H1 (cell line): ENCODE results near the gene FMNL2. TPM values are rescaled to one million over a fixed set of nuclear protein-coding genes. Genes with fewer than 3 reads are reported as not detected.

ENCODE experiments used
- CTCF ChIA-PET: fragments of 300-600 bp; sonication (Branson Sonifier 250); formaldehyde crosslinking; loops from one replicate; lab custom pipeline; 2021; ENCODE audit not compliant: partially characterized antibody; lab: Charles Lee
- POLR2A ChIA-PET: fragments of 300-600 bp; sonication (Branson Sonifier 250); formaldehyde crosslinking; loops from one replicate; lab custom pipeline; 2021; ENCODE audit warnings: inconsistent platforms; ENCODE audit not compliant: partially characterized antibody; lab: Charles Lee
- DNase-seq, 2 experiments: peaks; one replicate each; pipeline versions ENCODE4 v3.0.0 to v3.0.0-alpha.2; 2010 to 2022; ENCODE audit warnings: low spot score in 2 of 2, low read depth in 1 of 2, mixed read lengths in 1 of 2
- FAIRE-seq: peaks from 2 replicates; lab custom pipeline; 2011; peaks lifted over from hg19 to GRCh38; lab: Jason Lieb, UNC
- H2AFZ ChIP-seq: 2 replicates; pipeline ENCODE4 v1.8.1; 2012; ENCODE audit warnings: low read length, inconsistent platforms
- H2AK5ac ChIP-seq: 2 replicates; pipeline ENCODE4 v1.6.1; 2013; ENCODE audit warnings: low read depth, low read length
- H2BK120ac ChIP-seq: replicated peaks from 2 replicates; pipeline ENCODE3; 2013; ENCODE audit warnings: low read depth, low read length, inconsistent platforms
- H2BK12ac ChIP-seq: 2 replicates; pipeline ENCODE4 v1.6.1; 2013; ENCODE audit warnings: low read depth, low read length
- H2BK15ac ChIP-seq: 2 replicates; pipeline ENCODE4 v1.6.1; 2013; ENCODE audit warnings: low read length
- H2BK20ac ChIP-seq: 2 replicates; pipeline ENCODE4 v1.6.1; 2013; ENCODE audit warnings: low read length
- H2BK5ac ChIP-seq: 2 replicates; pipeline ENCODE4 v1.6.1; 2013; ENCODE audit warnings: low read depth, low read length
- H3K14ac ChIP-seq: 2 replicates; pipeline ENCODE4 v1.6.1; 2013; ENCODE audit warnings: inconsistent platforms; ENCODE audit not compliant: insufficient read length
- H3K18ac ChIP-seq: 2 replicates; pipeline ENCODE4 v1.6.1; 2013; ENCODE audit warnings: low read length; ENCODE audit errors: extremely low read depth
- H3K23ac ChIP-seq: 2 replicates; pipeline ENCODE4 v1.6.1; 2013; ENCODE audit warnings: inconsistent platforms; ENCODE audit not compliant: insufficient read length
- H3K23me2 ChIP-seq: 2 replicates; pipeline ENCODE4 v1.6.1; 2013; ENCODE audit warnings: low read depth, low read length
- H3K27ac ChIP-seq: 2 replicates; pipeline ENCODE4 v1.6.1; 2011; ENCODE audit warnings: low read depth, low read length, inconsistent platforms
- H3K27me3 ChIP-seq, 4 experiments: replicated peaks in 1 of 4; 1 replicate in 1 of 4; 2 replicates in 3 of 4; pipeline versions ENCODE4 v1.6.1 to v1.8.1; 2011 to 2013; ENCODE audit warnings: low read length in 3 of 4, mild to moderate bottlenecking in 3 of 4, inconsistent platforms in 2 of 4, mixed read lengths in 2 of 4, moderate library complexity in 1 of 4; ENCODE audit not compliant: control insufficient read depth in 3 of 4, insufficient read depth in 3 of 4; ENCODE audit errors: extremely low read depth in 1 of 4
- H3K36me3 ChIP-seq, 4 experiments: 2 replicates each; pipeline versions ENCODE4 v1.6.1 to v1.8.1; 2011 to 2013; ENCODE audit warnings: mild to moderate bottlenecking in 4 of 4, low read length in 3 of 4, moderate library complexity in 2 of 4, control low read depth in 1 of 4, inconsistent platforms in 1 of 4; ENCODE audit not compliant: insufficient read depth in 4 of 4, control insufficient read depth in 2 of 4
- H3K4ac ChIP-seq: replicated peaks from 2 replicates; pipeline ENCODE3; 2013; ENCODE audit warnings: low read length, low read depth, mixed read lengths, inconsistent platforms; ENCODE audit not compliant: insufficient read length
- H3K4me1 ChIP-seq, 4 experiments: replicated peaks in 1 of 4; 1 replicate in 1 of 4; 2 replicates in 3 of 4; pipeline versions ENCODE4 v1.6.1 to v1.8.1; 2011 to 2013; ENCODE audit warnings: low read length in 3 of 4, inconsistent platforms in 2 of 4, mixed read lengths in 1 of 4; ENCODE audit not compliant: insufficient read depth in 4 of 4, control insufficient read depth in 3 of 4
- H3K4me2 ChIP-seq, 2 experiments: 2 replicates each; pipeline versions ENCODE4 v1.6.1 to v1.8.1; 2011 to 2013; ENCODE audit warnings: low read depth in 2 of 2, low read length in 2 of 2, control low read depth in 1 of 2, inconsistent platforms in 1 of 2, mild to moderate bottlenecking in 1 of 2; ENCODE audit not compliant: insufficient read depth in 1 of 2
- H3K4me3 ChIP-seq, 4 experiments: fragments of 200-600, 300-600 bp in 1 of 4; sonication (generic), shearing (Covaris generic), sonication (Bioruptor Twin) in 1 of 4; 2 replicates each; pipeline versions ENCODE4 v1.5.1 to v1.8.1; 2011 to 2016; ENCODE audit warnings: low read length in 4 of 4, low read depth in 3 of 4, control low read depth in 2 of 4, inconsistent platforms in 2 of 4, mild to moderate bottlenecking in 2 of 4, mixed read lengths in 1 of 4, moderate library complexity in 1 of 4; ENCODE audit not compliant: insufficient read depth in 2 of 4; ENCODE audit errors: extremely low read depth in 1 of 4
- H3K56ac ChIP-seq: replicated peaks from 2 replicates; pipeline ENCODE3; 2013; ENCODE audit warnings: low read depth, mild to moderate bottlenecking, mixed read lengths, low read length, inconsistent platforms; ENCODE audit not compliant: insufficient read length
- H3K79me1 ChIP-seq: 2 replicates; pipeline ENCODE4 v1.6.1; 2013; ENCODE audit warnings: low read depth, low read length, control low read depth
- H3K79me2 ChIP-seq, 2 experiments: 2 replicates each; pipeline versions ENCODE4 v1.6.1 to v1.8.1; 2012 to 2013; ENCODE audit warnings: low read length in 2 of 2, mild to moderate bottlenecking in 2 of 2, inconsistent platforms in 1 of 2; ENCODE audit not compliant: insufficient read depth in 2 of 2, control insufficient read depth in 1 of 2
- H3K9ac ChIP-seq, 4 experiments: replicated peaks in 1 of 4; 1 replicate in 1 of 4; 2 replicates in 3 of 4; pipeline versions ENCODE4 v1.6.1 to v1.8.1; 2011 to 2013; ENCODE audit warnings: low read depth in 3 of 4, low read length in 3 of 4, control low read depth in 2 of 4, mild to moderate bottlenecking in 2 of 4, moderate library complexity in 2 of 4, inconsistent platforms in 1 of 4; ENCODE audit errors: extremely low read depth in 1 of 4
- H3K9me3 ChIP-seq, 2 experiments: 2 replicates each; pipeline versions ENCODE4 v1.6.1 to v1.8.1; 2012 to 2013; ENCODE audit warnings: mild to moderate bottlenecking in 2 of 2, moderate library complexity in 2 of 2, control low read depth in 1 of 2, inconsistent platforms in 1 of 2, low read depth in 1 of 2, low read length in 1 of 2, mixed read lengths in 1 of 2; ENCODE audit not compliant: insufficient read depth in 2 of 2
- H4K20me1 ChIP-seq, 2 experiments: replicated peaks in 1 of 2; 2 replicates each; pipeline versions ENCODE3 to v1.8.1; 2011 to 2013; ENCODE audit warnings: inconsistent platforms in 2 of 2, low read length in 2 of 2, mild to moderate bottlenecking in 1 of 2; ENCODE audit not compliant: insufficient read depth in 2 of 2, control insufficient read depth in 1 of 2
- H4K5ac ChIP-seq: 2 replicates; pipeline ENCODE4 v1.6.1; 2013; ENCODE audit warnings: low read length, low read depth, mixed read lengths, inconsistent platforms; ENCODE audit not compliant: insufficient read length
- H4K8ac ChIP-seq: 2 replicates; pipeline ENCODE4 v1.8.0; 2013; ENCODE audit warnings: mild to moderate bottlenecking, moderate library complexity, low read length, inconsistent platforms; ENCODE audit not compliant: insufficient read depth; ENCODE audit errors: extremely low read depth
- H4K91ac ChIP-seq: replicated peaks from 2 replicates; pipeline ENCODE3; 2013; ENCODE audit warnings: low read length, mixed read lengths, inconsistent platforms; ENCODE audit not compliant: insufficient read length
- BACH1 ChIP-seq: IDR thresholded peaks from 2 replicates; pipeline ENCODE4 v1.6.1; 2012; ENCODE audit warnings: low read length, improper control_type of control experiment
- BCL11A ChIP-seq, 2 experiments: IDR thresholded peaks; one replicate each; pipeline ENCODE4 v1.6.1; 2011; ENCODE audit warnings: low read depth in 2 of 2, low read length in 2 of 2, mild to moderate bottlenecking in 2 of 2
- BRCA1 ChIP-seq: IDR thresholded peaks from 2 replicates; pipeline ENCODE4 v1.6.1; 2012; ENCODE audit warnings: low read depth, low read length, improper control_type of control experiment
- CHD2 ChIP-seq: IDR thresholded peaks from 2 replicates; pipeline ENCODE4 v1.6.1; 2012; ENCODE audit warnings: low read length, improper control_type of control experiment
- HDAC6 ChIP-seq: IDR thresholded peaks from one replicate; pipeline ENCODE4 v1.7.1; 2012; ENCODE audit warnings: low read depth, mild to moderate bottlenecking, inconsistent platforms, low read length, moderate library complexity
- JUN ChIP-seq: IDR thresholded peaks from 2 replicates; pipeline ENCODE4 v1.6.1; 2011; ENCODE audit warnings: low read depth, mild to moderate bottlenecking, improper control_type of control experiment, low read length
- NANOG ChIP-seq: IDR thresholded peaks from 2 replicates; pipeline ENCODE4 v1.6.1; 2011; ENCODE audit warnings: low read length, low read depth, mild to moderate bottlenecking, inconsistent platforms; ENCODE audit not compliant: insufficient read depth, poor library complexity, severe bottlenecking
- POLR2A ChIP-seq, 2 experiments: IDR thresholded peaks; 1 replicate in 1 of 2; 2 replicates in 1 of 2; pipeline ENCODE4 v1.6.1; 2011; ENCODE audit warnings: low read depth in 2 of 2, low read length in 2 of 2, mild to moderate bottlenecking in 2 of 2; ENCODE audit errors: control extremely low read depth in 1 of 2
- RFX5 ChIP-seq: IDR thresholded peaks from 2 replicates; pipeline ENCODE4 v1.6.1; 2011; ENCODE audit warnings: low read depth, low read length, improper control_type of control experiment, borderline replicate concordance
- SIN3A ChIP-seq, 2 experiments: IDR thresholded peaks in 1 of 2; conservative IDR thresholded peaks in 1 of 2; 2 replicates each; pipeline ENCODE4 v1.6.1; 2011 to 2012; ENCODE audit warnings: low read length in 2 of 2, improper control_type of control experiment in 1 of 2, low read depth in 1 of 2, mild to moderate bottlenecking in 1 of 2
- SP4 ChIP-seq: IDR thresholded peaks from 2 replicates; pipeline ENCODE4 v1.6.1; 2012; ENCODE audit warnings: low read length, inconsistent platforms
- SUZ12 ChIP-seq: fragments of 200-600 bp; sonication (generic); IDR thresholded peaks from 2 replicates; pipeline ENCODE4 v1.6.1; 2012; ENCODE audit warnings: mild to moderate bottlenecking, inconsistent platforms, low read length, moderate library complexity, mixed read lengths
- ZNF274 ChIP-seq: IDR thresholded peaks from 2 replicates; pipeline ENCODE4 v1.7.0; 2012; ENCODE audit warnings: low read length, borderline replicate concordance; ENCODE audit errors: extremely low read depth
- WGBS, 2 experiments: shearing (Covaris generic) in 1 of 2; methylation state at CpG; one replicate each; pipeline versions ENCODE4 v1.1.6 to v1.1.7; 2013 to 2015; ENCODE audit warnings: low lambda C conversion rate in 2 of 2, mixed read lengths in 2 of 2, inconsistent platforms in 1 of 2, low coverage in 1 of 2, missing lambda C conversion rate in 1 of 2; ENCODE audit not compliant: insufficient replicate concordance in 2 of 2, insufficient coverage in 1 of 2, insufficient read length in 1 of 2; ENCODE audit errors: extremely low coverage in 1 of 2, missing lambda C conversion rate in 1 of 2; 5-methylcytosine and 5-hydroxymethylcytosine counted together
- polyA plus RNA-seq, 7 experiments: library from polyadenylated mRNA; depleted of rRNA in 3 of 7; stranded (reverse) in 5 of 7; unstranded in 2 of 7; fragments of >200 nt in 5 of 7; fragments of 200-250 nt in 2 of 7; gene quantifications; 1 replicate in 5 of 7; 2 replicates in 1 of 7; 4 replicates in 1 of 7; pipeline versions ENCODE4 v1.2.1 to v1.2.3, GENCODE V29; 2011 to 2013; ENCODE audit warnings: missing spikeins in 2 of 7, mixed read lengths in 2 of 7
- total RNA-seq: library from RNA; stranded (reverse); fragmentation: NEBNext Ultra II Directional; extraction: Animal tissue kit (Norgen Biotek cat#: 25700); gene quantifications from 2 replicates; pipeline ENCODE4 v1.2.1, GENCODE V29; 2021
- TF ChIP-seq, protein P1 (sequence below): IDR thresholded peaks from 2 replicates; pipeline ENCODE4 v1.6.1; 2011; ENCODE audit warnings: low read length, improper control_type of control experiment

The FMNL2 gene
- total and polyA plus RNA-seq, 2 of the 8 experiments (the other 6 are each of a cell fraction or from before 2014, with no cell fraction given) = 15.5 to 45.1 TPM

DNA sequence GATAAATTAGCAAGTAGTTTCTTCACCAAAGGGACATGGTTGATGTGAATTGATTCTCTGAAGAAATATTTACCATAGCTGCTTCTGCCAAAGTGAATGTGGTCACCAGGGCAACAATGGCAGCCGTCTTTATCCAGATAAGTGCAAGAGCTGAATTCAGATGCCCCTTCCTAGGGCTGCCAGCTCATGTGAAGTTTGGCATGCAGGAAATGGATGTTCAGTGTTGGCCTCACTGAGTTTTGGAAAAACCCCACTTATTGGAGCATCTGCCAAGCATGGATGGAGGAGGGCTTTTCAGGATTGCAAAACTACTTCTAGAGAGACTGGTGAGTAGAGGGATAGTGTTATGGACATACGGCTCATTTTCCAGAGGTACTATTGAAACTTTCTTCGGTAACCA lies 80.8 kb downstream of the FMNL2 start:
- no peaks in the 10 kb centered on the region; a peak in 1 of 8 replicates for H3K36me3 ChIP-seq
- peaks cover 6% of the 10 kb centered on the region for H3K79me1 ChIP-seq
- WGBS, 2 experiments = 87% methylated on average over 3 of the region's 3 CpGs; no CpG with 5 or more reads in 1 of the 2 experiments
- ChIA-PET CTCF (interaction anchor here (1.1 to 1.6 kb wide), 4 partner anchors 13 to 79 kb away, joined by 3 to 6 read pairs (median 4); no protein-coding TSS in a partner anchor), POLR2A (no interaction called here)
- H3K4me1 ChIP-seq = peaks cover 0 to 14% (median 6%) of the 10 kb centered on the region in 4 experiments; a peak in 4 of 7 replicates
- H4K20me1 ChIP-seq = peaks cover 3 to 10% of the 10 kb centered on the region in 2 experiments
- no peak overlapping the region for H3K56ac ChIP-seq
- no peaks in the 10 kb centered on the region for H3K27me3 ChIP-seq
- H3K4me3 ChIP-seq = no peak overlapping the region
- H4K5ac ChIP-seq = no peak overlapping the region
- no peak overlapping the region for H2BK5ac ChIP-seq
- no peak overlapping the region for H3K14ac ChIP-seq
- no peak overlapping the region for H2AK5ac ChIP-seq
- no peak for DNase-seq
- no peak overlapping the region for H3K23ac ChIP-seq
- H4K91ac ChIP-seq = no peak overlapping the region
- no peak for FAIRE-seq
- H2AFZ ChIP-seq = no peak overlapping the region
- H3K79me2 ChIP-seq = peaks cover 0 to 82% of the 10 kb centered on the region in 2 experiments; a peak in 2 of 4 replicates
- H2BK12ac ChIP-seq = no peak overlapping the region
- H3K18ac ChIP-seq = no peak overlapping the region
- no peak overlapping the region for H3K27ac ChIP-seq
- no peaks in the 10 kb centered on the region for H3K9me3 ChIP-seq
- 0 out of 2 replicates have a peak overlapping the region, but pooled peaks have one; percentile 24 for H2BK15ac ChIP-seq
- no peak overlapping the region for H3K9ac ChIP-seq
- H3K4me2 ChIP-seq = no peak overlapping the region
- H3K4ac ChIP-seq = no peak overlapping the region
- H3K23me2 ChIP-seq = no peaks in the 10 kb centered on the region
- no peak overlapping the region for H4K8ac ChIP-seq
- H2BK20ac ChIP-seq = no peak overlapping the region
- H2BK120ac ChIP-seq = no peak overlapping the region
- TF ChIP-seq NANOG (no peak), SP4 (no peak), RFX5 (no peak), SIN3A (conservative IDR thresholded peaks at IDR 0.05 in 1 of 2, IDR thresholded peaks at IDR 0.05 in 1 of 2; ENCODE audit: low read depth in 1 of 2, low read length in 2 of 2) (no peak), HDAC6 (no peak), POLR2A (IDR thresholded peaks at IDR 0.05; ENCODE audit: control extremely low read depth in 1 of 2, low read depth in 2 of 2, low read length in 2 of 2) (no peak), BACH1 (no peak), JUN (no peak), CHD2 (no peak), BCL11A (IDR thresholded peaks at IDR 0.05; ENCODE audit: low read depth in 2 of 2, low read length in 2 of 2) (no peak), BRCA1 (no peak), ZNF274 (no peak), SUZ12 (no peak)
- TF ChIP-seq, protein P1, sequence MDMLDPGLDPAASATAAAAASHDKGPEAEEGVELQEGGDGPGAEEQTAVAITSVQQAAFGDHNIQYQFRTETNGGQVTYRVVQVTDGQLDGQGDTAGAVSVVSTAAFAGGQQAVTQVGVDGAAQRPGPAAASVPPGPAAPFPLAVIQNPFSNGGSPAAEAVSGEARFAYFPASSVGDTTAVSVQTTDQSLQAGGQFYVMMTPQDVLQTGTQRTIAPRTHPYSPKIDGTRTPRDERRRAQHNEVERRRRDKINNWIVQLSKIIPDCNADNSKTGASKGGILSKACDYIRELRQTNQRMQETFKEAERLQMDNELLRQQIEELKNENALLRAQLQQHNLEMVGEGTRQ = no peak
